ENCODE measurements around the gene ANAPC2. TPM values are rescaled to one million over a fixed set of nuclear protein-coding genes. Genes with fewer than 3 reads are reported as not detected.
A peak's percentile ranks its signal among the peaks of the same experiment; 100 is the strongest.

The ANAPC2 gene
- total RNA-seq, 4 donors from 2014 or later: 37.7 to 118 (median 78.7) TPM

DNA sequence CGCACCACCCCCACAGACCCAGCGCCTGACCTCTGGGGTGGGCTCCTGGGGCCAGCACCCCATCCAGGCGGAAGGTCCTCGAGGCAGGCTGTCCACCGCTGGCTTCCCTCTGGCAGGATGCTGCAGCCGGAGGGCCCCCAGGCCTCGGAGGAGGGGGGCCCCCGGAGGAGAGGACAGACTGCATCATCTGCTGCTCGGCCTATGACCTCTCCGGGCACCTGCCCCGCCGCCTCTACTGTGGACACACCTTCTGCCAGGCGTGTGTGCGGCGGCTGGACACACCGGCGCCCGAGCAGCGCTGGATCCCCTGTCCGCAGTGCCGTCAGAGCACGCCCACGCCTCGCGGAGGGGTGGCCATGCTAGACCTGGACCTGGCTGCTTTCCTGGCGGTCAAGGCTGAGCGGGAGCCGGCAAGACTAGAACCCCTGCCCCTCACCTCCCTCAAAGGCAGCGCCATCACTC lies 40.2 kb upstream of the ANAPC2 start:
- DNase-seq: no peak
- Histone ChIP-seq H3K27ac (no peak overlapping the region), H3K36me3 (no peaks in the 10 kb centered on the region), H3K9me3 (peaks cover 0 to 4% (median 0%) of the 10 kb centered on the region in 4 donors), H3K27me3 (peaks cover 0 to 4% of the 10 kb centered on the region in 2 donors), H3K4me1 (peaks cover 0 to 69% (median 11%) of the 10 kb centered on the region in 4 donors), H3K4me3 (no peak overlapping the region)
- TF ChIP-seq POLR2A (IDR thresholded peaks at IDR 0.05): no peak
- TF ChIP-seq CTCF (IDR thresholded peaks at IDR 0.05): no peak

GRCh38 chr9:137227853-137228505 lies 39.6 kb upstream of the ANAPC2 start:
- H3K4me1 ChIP-seq: peaks cover under 1 to 66% (median 12%) of the 10 kb centered on the region in 4 donors
- no peaks in the 10 kb centered on the region for H3K36me3 ChIP-seq
- H3K27ac ChIP-seq: no peak overlapping the region
- H3K9me3 ChIP-seq: peaks cover 0 to 2% (median 0%) of the 10 kb centered on the region in 4 donors
- H3K27me3 ChIP-seq: peaks cover 0 to under 1% of the 10 kb centered on the region in 2 donors
- H3K4me3 ChIP-seq: no peak overlapping the region
- no peak for DNase-seq
- no peak for TF ChIP-seq POLR2A (IDR thresholded peaks at IDR 0.05)
- no peak for TF ChIP-seq CTCF (IDR thresholded peaks at IDR 0.05)

- Histone ChIP-seq H3K4me3 (no peak within 1 kb of the TSS), H3K36me3 (no peaks in the 10 kb centered on the region), H3K27me3 (no peaks in the 10 kb centered on the region), H3K9me3 (no peaks in the 10 kb centered on the region), H3K27ac (peak within 1 kb of the TSS in 1 of 4 donors; percentile 40), H3K4me1 (peaks cover 8 to 67% (median 15%) of the 10 kb centered on the region in 4 donors)
- TF ChIP-seq POLR2A (IDR thresholded peaks at IDR 0.05) (no peak), CTCF (IDR thresholded peaks at IDR 0.05) (peak; percentile 89 to 98 (median 93))
- DNase-seq: peak; percentile 75 to 92 (median 90)
Measured at GRCh38 chr9:137227054-137227852, 38.9 kb upstream of the ANAPC2 start, which contains the start of gene RNF224. RNF224 (plus strand) TSS chr9:137227502; CDS start chr9:137228336, 834 bp downstream.

DNA sequence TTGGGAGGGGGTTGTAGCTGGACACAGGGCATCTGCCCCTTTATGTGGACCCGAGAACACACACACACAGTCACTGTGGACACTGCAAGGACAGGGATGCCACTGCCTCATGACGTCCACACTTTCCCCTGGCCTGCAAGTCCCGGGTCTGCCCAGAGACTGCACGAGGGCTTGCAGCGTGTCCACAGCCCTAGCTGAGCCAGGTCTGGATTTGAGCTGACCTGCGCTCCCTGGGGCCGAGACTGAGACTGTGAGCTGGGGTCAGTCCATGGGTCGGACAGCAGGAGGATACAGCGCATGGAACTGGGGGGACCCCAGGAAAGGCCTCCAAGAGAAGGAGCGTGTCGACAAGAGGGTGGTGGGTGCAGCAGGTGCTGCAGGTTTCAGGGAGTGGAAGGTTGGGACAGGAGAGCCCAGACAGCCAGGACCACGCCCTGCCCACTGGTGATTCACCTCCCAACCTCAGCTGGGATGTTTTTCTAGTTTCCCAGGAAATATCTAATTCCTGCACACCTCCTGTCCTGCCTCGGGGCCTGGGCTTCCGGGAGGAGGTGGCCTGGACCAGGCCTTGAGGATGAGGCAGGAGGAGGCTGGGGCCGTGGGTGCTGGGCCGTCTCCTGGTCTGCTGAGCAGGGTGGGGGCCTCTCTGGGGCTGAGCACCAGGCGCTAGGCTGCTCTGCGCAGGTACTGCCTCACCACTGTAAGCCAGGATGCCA lies 38.1 kb upstream of the ANAPC2 start:
- H3K36me3 ChIP-seq: no peaks in the 10 kb centered on the region
- H3K4me1 ChIP-seq: peaks cover 8 to 64% (median 18%) of the 10 kb centered on the region in 4 donors
- TF ChIP-seq CTCF (IDR thresholded peaks at IDR 0.05): no peak
- TF ChIP-seq POLR2A (IDR thresholded peaks at IDR 0.05): no peak
- no peak overlapping the region for H3K4me3 ChIP-seq
- H3K9me3 ChIP-seq: no peaks in the 10 kb centered on the region
- DNase-seq: no peak
- no peaks in the 10 kb centered on the region for H3K27me3 ChIP-seq
- H3K27ac ChIP-seq: peak overlapping the region in 1 of 4 donors; percentile 40

DNA sequence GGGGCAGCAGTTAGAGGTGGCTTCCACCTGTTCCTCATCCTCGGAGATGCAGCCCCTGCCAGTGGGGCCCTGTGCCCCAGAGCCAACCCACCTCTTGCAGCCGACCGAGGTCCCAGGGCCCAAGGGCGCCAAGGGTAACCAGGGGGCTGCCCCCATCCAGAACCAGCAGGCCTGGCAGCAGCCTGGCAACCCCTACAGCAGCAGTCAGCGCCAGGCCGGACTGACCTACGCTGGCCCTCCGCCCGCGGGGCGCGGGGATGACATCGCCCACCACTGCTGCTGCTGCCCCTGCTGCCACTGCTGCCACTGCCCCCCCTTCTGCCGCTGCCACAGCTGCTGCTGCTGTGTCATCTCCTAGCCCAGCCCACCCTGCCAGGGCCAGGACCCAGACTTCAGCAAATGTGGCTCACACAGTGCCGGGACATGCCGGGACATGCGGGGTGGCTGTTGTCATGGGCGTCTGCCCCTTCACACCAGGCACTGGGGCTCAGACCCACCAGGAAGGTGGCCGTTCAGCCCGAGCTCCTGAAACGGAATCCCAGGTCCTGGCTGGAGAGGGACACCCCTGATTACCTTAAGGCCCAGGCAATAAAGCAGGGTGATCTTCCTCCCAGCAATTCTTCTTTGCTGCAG lies 37.5 kb upstream of the ANAPC2 start:
- peaks cover 8 to 62% (median 19%) of the 10 kb centered on the region in 4 donors for H3K4me1 ChIP-seq
- H3K4me3 ChIP-seq: no peak overlapping the region

More for the DNA sequence above, 37.5 kb upstream of the ANAPC2 start:
- peak in 1 of 3 donors; percentile 46 for DNase-seq
- no peak overlapping the region for H3K27ac ChIP-seq
- TF ChIP-seq POLR2A (IDR thresholded peaks at IDR 0.05): no peak
- no peak for TF ChIP-seq CTCF (IDR thresholded peaks at IDR 0.05)
- no peaks in the 10 kb centered on the region for H3K9me3 ChIP-seq
- H3K27me3 ChIP-seq: no peaks in the 10 kb centered on the region
- H3K36me3 ChIP-seq: no peaks in the 10 kb centered on the region
